IMR-90 (cell line): ENCODE measurements around the gene SLC17A8. TPM values are rescaled to one million over a fixed set of nuclear protein-coding genes. Genes with fewer than 3 reads are reported as not detected.

Experiments used
- ATAC-seq: fragments of 200-7000 bp; cut with Tn5 transposase; 2 replicates; pipeline ENCODE4 v1.9.1; 2020; ENCODE audit warnings: low read depth, mild to moderate bottlenecking, moderate library complexity
- BruUV-seq: library from RNA; stranded (reverse); fragments of 400-500 nt; replicated peaks from 2 replicates; lab custom pipeline; 2021; lab: Mats Ljungman, UMichigan
- CTCF ChIA-PET: fragments of 300-600 bp; formaldehyde crosslinking; extraction: SDS; loops from one replicate; lab custom pipeline; 2021; ENCODE audit warnings: antibody characterized with exemption; lab: Yijun Ruan, JAX
- POLR2A ChIA-PET: fragments of 300-600 bp; sonication (Branson Sonifier 250); formaldehyde crosslinking; loops from one replicate; lab custom pipeline; 2022; ENCODE audit warnings: antibody characterized with exemption; ENCODE audit not compliant: unreplicated experiment; lab: Charles Lee
- DNase-seq: peaks from one replicate; pipeline ENCODE4 v3.0.0; 2013
- H2AFZ ChIP-seq: replicated peaks from 2 replicates; pipeline ENCODE3; 2013; ENCODE audit warnings: low read length, mild to moderate bottlenecking; ENCODE audit not compliant: poor library complexity
- H2AK5ac ChIP-seq: 2 replicates; pipeline ENCODE4 v1.6.1; 2013; ENCODE audit warnings: low read depth, low read length, inconsistent platforms
- H2AK9ac ChIP-seq: replicated peaks from 2 replicates; pipeline ENCODE3; 2013; ENCODE audit warnings: mild to moderate bottlenecking, low read depth, low read length, moderate library complexity; ENCODE audit not compliant: poor library complexity
- H2BK120ac ChIP-seq: 2 replicates; pipeline ENCODE4 v1.6.1; 2013; ENCODE audit warnings: low read depth, low read length, inconsistent platforms
- H2BK15ac ChIP-seq: 3 replicates; pipeline ENCODE4 v1.6.1; 2013; ENCODE audit warnings: low read depth, low read length, inconsistent platforms
- H2BK20ac ChIP-seq: 2 replicates; pipeline ENCODE4 v1.6.1; 2013; ENCODE audit warnings: low read depth, mild to moderate bottlenecking, inconsistent platforms, low read length, moderate library complexity
- H2BK5ac ChIP-seq: 2 replicates; pipeline ENCODE4 v1.6.1; 2013; ENCODE audit warnings: mild to moderate bottlenecking, low read depth, low read length, inconsistent platforms; ENCODE audit not compliant: poor library complexity, severe bottlenecking
- H3K14ac ChIP-seq: replicated peaks from 2 replicates; pipeline ENCODE4 v1.6.1; 2013; ENCODE audit warnings: low read depth, low read length, inconsistent platforms
- H3K18ac ChIP-seq: 2 replicates; pipeline ENCODE4 v1.6.1; 2013; ENCODE audit warnings: low read depth, low read length, control low read depth
- H3K23ac ChIP-seq: 2 replicates; pipeline ENCODE4 v1.6.1; 2013; ENCODE audit warnings: low read depth, low read length, inconsistent platforms
- H3K27ac ChIP-seq: 2 replicates; pipeline ENCODE4 v1.5.1; 2013; ENCODE audit warnings: mild to moderate bottlenecking, control low read depth, low read length; ENCODE audit not compliant: insufficient read depth
- H3K27me3 ChIP-seq: 2 replicates; pipeline ENCODE4 v1.6.1; 2013; ENCODE audit warnings: low read length; ENCODE audit not compliant: control insufficient read depth, insufficient read depth
- H3K36me3 ChIP-seq: 2 replicates; pipeline ENCODE4 v1.6.1; 2013; ENCODE audit warnings: low read length, mixed read lengths; ENCODE audit not compliant: control insufficient read depth, insufficient read depth
- H3K4ac ChIP-seq: 2 replicates; pipeline ENCODE4 v1.6.1; 2013; ENCODE audit warnings: low read depth, low read length, inconsistent platforms
- H3K4me1 ChIP-seq: 2 replicates; pipeline ENCODE4 v1.6.1; 2013; ENCODE audit warnings: low read length, mixed read lengths; ENCODE audit not compliant: control insufficient read depth, insufficient read depth
- H3K4me2 ChIP-seq: 2 replicates; pipeline ENCODE4 v1.6.1; 2013; ENCODE audit warnings: low read depth, mild to moderate bottlenecking, control low read depth, low read length, moderate library complexity
- H3K4me3 ChIP-seq: 2 replicates; pipeline ENCODE4 v1.5.1; 2013; ENCODE audit warnings: low read depth, mild to moderate bottlenecking, control low read depth, low read length, moderate library complexity; ENCODE audit not compliant: insufficient read depth
- H3K56ac ChIP-seq: 2 replicates; pipeline ENCODE4 v1.6.1; 2013; ENCODE audit warnings: low read length, inconsistent platforms; ENCODE audit not compliant: insufficient read depth; ENCODE audit errors: extremely low read depth
- H3K79me1 ChIP-seq, 2 experiments: 2 replicates each; pipeline ENCODE4 v1.6.1; 2013; ENCODE audit warnings: low read length in 2 of 2, inconsistent platforms in 1 of 2, low read depth in 1 of 2
- H3K9ac ChIP-seq: 2 replicates; pipeline ENCODE4 v1.6.1; 2013; ENCODE audit warnings: low read depth, low read length, control low read depth
- H3K9me1 ChIP-seq: 2 replicates; pipeline ENCODE4 v1.6.1; 2013; ENCODE audit warnings: low read length, inconsistent platforms; ENCODE audit not compliant: insufficient read depth
- H3K9me3 ChIP-seq: 2 replicates; pipeline ENCODE4 v1.6.1; 2013; ENCODE audit warnings: low read length; ENCODE audit not compliant: control insufficient read depth, insufficient read depth
- H4K20me1 ChIP-seq: 2 replicates; pipeline ENCODE4 v1.6.1; 2013; ENCODE audit warnings: low read length, inconsistent platforms; ENCODE audit not compliant: insufficient read depth
- H4K5ac ChIP-seq: 2 replicates; pipeline ENCODE4 v1.6.1; 2013; ENCODE audit warnings: mild to moderate bottlenecking, low read depth, low read length, control low read depth
- H4K8ac ChIP-seq, 2 experiments: 2 replicates each; pipeline ENCODE4 v1.6.1; 2013; ENCODE audit warnings: low read depth in 2 of 2, low read length in 2 of 2, control low read depth in 1 of 2, inconsistent platforms in 1 of 2
- H4K91ac ChIP-seq: 2 replicates; pipeline ENCODE4 v1.6.1; 2013; ENCODE audit warnings: low read depth, low read length, inconsistent platforms; ENCODE audit not compliant: insufficient read depth
- BHLHE40 ChIP-seq: fragments of 150-350 bp; IDR thresholded peaks from 2 replicates; pipeline ENCODE4 v1.6.1; 2016; ENCODE audit warnings: mild to moderate bottlenecking, low read depth, low read length
- CEBPB ChIP-seq: IDR thresholded peaks from 2 replicates; pipeline ENCODE4 v1.6.1; 2012; ENCODE audit warnings: low read depth, low read length, improper control_type of control experiment
- CHD1 ChIP-seq: IDR thresholded peaks from 2 replicates; pipeline ENCODE4 v1.6.1; 2012; ENCODE audit warnings: low read depth, low read length, improper control_type of control experiment
- CTCF ChIP-seq: conservative IDR thresholded peaks from 2 replicates; pipeline ENCODE4 v1.5.1; 2012; ENCODE audit warnings: mild to moderate bottlenecking, low read depth, low read length, improper control_type of control experiment
- MAFK ChIP-seq: IDR thresholded peaks from 2 replicates; pipeline ENCODE4 v1.6.1; 2012; ENCODE audit warnings: low read depth, low read length, improper control_type of control experiment
- MAZ ChIP-seq: IDR thresholded peaks from 2 replicates; pipeline ENCODE4 v1.6.1; 2012; ENCODE audit warnings: low read depth, mild to moderate bottlenecking, low read length, improper control_type of control experiment, moderate library complexity, borderline replicate concordance
- MXI1 ChIP-seq: IDR thresholded peaks from 2 replicates; pipeline ENCODE4 v1.6.1; 2012; ENCODE audit warnings: low read depth, mild to moderate bottlenecking, low read length, moderate library complexity, borderline replicate concordance
- NFE2L2 ChIP-seq: fragments of 150-350 bp; IDR thresholded peaks from 2 replicates; pipeline ENCODE4 v1.6.1; 2016; ENCODE audit warnings: low read depth, mild to moderate bottlenecking, low read length
- POLR2A ChIP-seq: IDR thresholded peaks from 2 replicates; pipeline ENCODE4 v1.6.1; 2012; ENCODE audit warnings: mild to moderate bottlenecking, low read depth, low read length
- RFX5 ChIP-seq: IDR thresholded peaks from 2 replicates; pipeline ENCODE4 v1.8.0; 2012; ENCODE audit warnings: low read depth, mild to moderate bottlenecking, low read length, moderate library complexity
- SMC3 ChIP-seq: fragments of 150-350 bp; IDR thresholded peaks from 2 replicates; pipeline ENCODE4 v1.6.1; 2016; ENCODE audit warnings: low read depth, mild to moderate bottlenecking, antibody characterized with exemption, low read length, moderate library complexity
- whole genome bisulfite sequencing, 2 experiments: methylation state at CpG; one replicate each; pipeline versions ENCODE4 v1.1.5 to v1.1.7; 2013; ENCODE audit warnings: missing lambda C conversion rate in 2 of 2; ENCODE audit not compliant: insufficient read length in 1 of 2; ENCODE audit errors: extremely low coverage in 2 of 2; 5-methylcytosine and 5-hydroxymethylcytosine counted together
- dilution Hi-C: fragments of 300-500 bp; cut with HindIII; formaldehyde crosslinking; loops from one replicate; pipeline ENCODE4 v1.14.3; 2018; ENCODE audit warnings: low sequenced_read_pairs; ENCODE audit not compliant: unreplicated experiment
- in situ Hi-C: fragments of 300-500 bp; cut with MboI; formaldehyde crosslinking; loops from 3 replicates; pipeline ENCODE4 v1.14.3; 2019; ENCODE audit warnings: low sequenced_read_pairs, inconsistent platforms, mixed read lengths
- intact Hi-C: fragments of 100-400 bp; cut with micrococcal nuclease; formaldehyde crosslinking; loops from 2 replicates; pipeline ENCODE4 v1.10.0; 2022
- polyA plus RNA-seq, 3 experiments: library from polyadenylated mRNA; depleted of rRNA; stranded (reverse); fragments of >200 nt; gene quantifications; 2 replicates each; pipeline ENCODE4 v1.2.3, GENCODE V29; 2012; ENCODE audit warnings: low replicate concordance in 1 of 3
- total RNA-seq: library from RNA; depleted of rRNA; stranded (reverse); fragments of >200 nt; gene quantifications from 2 replicates; pipeline ENCODE4 v1.2.3, GENCODE V29; 2012

The SLC17A8 gene
- total and polyA plus RNA-seq, 2 of the 4 experiments (the other 2 are of a cell fraction), result not detected

- H4K8ac ChIP-seq, result no peak overlapping the region
- H2BK5ac ChIP-seq, result no peak overlapping the region
- no peaks in the 10 kb centered on the region for H3K9me3 ChIP-seq
- H2AK9ac ChIP-seq, result no peak overlapping the region
- no peaks in the 10 kb centered on the region for H4K20me1 ChIP-seq
- in situ Hi-C loops, result no loop called here
- CTCF ChIA-PET, result no interaction called here
- no peak overlapping the region for H4K91ac ChIP-seq
- H3K9ac ChIP-seq, result no peak overlapping the region
- no TSS peak for BruUV-seq
- H3K4ac ChIP-seq, result no peak overlapping the region
- H4K5ac ChIP-seq, result no peak overlapping the region
- POLR2A ChIA-PET, result no interaction called here
- no peak overlapping the region for H3K4me3 ChIP-seq
- H2AFZ ChIP-seq, result no peak overlapping the region
- H3K4me2 ChIP-seq, result no peak overlapping the region
- H3K9me1 ChIP-seq, result no peaks in the 10 kb centered on the region
- TF ChIP-seq RFX5 (no peak), CEBPB (no peak), MAFK (no peak), POLR2A (no peak), MXI1 (no peak), NFE2L2 (no peak), MAZ (no peak), CHD1 (no peak), BHLHE40 (no peak), CTCF (no peak), SMC3 (no peak)
- no peaks in the 10 kb centered on the region for H3K79me1 ChIP-seq
- H3K23ac ChIP-seq, result no peak overlapping the region
- no peak overlapping the region for H3K18ac ChIP-seq
- ATAC-seq, result no peak
- H2BK120ac ChIP-seq, result no peak overlapping the region
- H2BK15ac ChIP-seq, result no peak overlapping the region
- H2BK20ac ChIP-seq, result no peak overlapping the region
- H2AK5ac ChIP-seq, result no peak overlapping the region
- H3K27ac ChIP-seq, result no peak overlapping the region
- DNase-seq, result no peak
- no peak overlapping the region for H3K56ac ChIP-seq
- intact Hi-C loops, result no loop called here
- no peaks in the 10 kb centered on the region for H3K4me1 ChIP-seq
- no peaks in the 10 kb centered on the region; the same call in 1 of the 2 replicates for H3K27me3 ChIP-seq
- H3K36me3 ChIP-seq, result no peaks in the 10 kb centered on the region
- no CpG with 5 or more reads among the region's 2 CpGs for WGBS, 2 experiments
- no peak overlapping the region for H3K14ac ChIP-seq
- dilution Hi-C loops, result no loop called here
Measured at GRCh38 chr12:100391856-100392255, 35.0 kb downstream of the SLC17A8 start.
